ENCODE data around the gene DNASE1L1. TPM values are rescaled to one million over a fixed set of nuclear protein-coding genes. Genes with fewer than 3 reads are reported as not detected.

The DNASE1L1 gene
- polyA plus RNA-seq, 3 donors = 26.2 to 64.5 (median 27.2) TPM

- intact Hi-C loops (cut with micrococcal nuclease) = loop anchor here in 1 of 2 donors (5.0 kb wide), 1 partner anchor 36 kb away; the partner anchor contains the start of gene LAGE3
These were observed 32.5 kb upstream of the DNASE1L1 start for GRCh38 chrX:154441564-154441963.

DNA sequence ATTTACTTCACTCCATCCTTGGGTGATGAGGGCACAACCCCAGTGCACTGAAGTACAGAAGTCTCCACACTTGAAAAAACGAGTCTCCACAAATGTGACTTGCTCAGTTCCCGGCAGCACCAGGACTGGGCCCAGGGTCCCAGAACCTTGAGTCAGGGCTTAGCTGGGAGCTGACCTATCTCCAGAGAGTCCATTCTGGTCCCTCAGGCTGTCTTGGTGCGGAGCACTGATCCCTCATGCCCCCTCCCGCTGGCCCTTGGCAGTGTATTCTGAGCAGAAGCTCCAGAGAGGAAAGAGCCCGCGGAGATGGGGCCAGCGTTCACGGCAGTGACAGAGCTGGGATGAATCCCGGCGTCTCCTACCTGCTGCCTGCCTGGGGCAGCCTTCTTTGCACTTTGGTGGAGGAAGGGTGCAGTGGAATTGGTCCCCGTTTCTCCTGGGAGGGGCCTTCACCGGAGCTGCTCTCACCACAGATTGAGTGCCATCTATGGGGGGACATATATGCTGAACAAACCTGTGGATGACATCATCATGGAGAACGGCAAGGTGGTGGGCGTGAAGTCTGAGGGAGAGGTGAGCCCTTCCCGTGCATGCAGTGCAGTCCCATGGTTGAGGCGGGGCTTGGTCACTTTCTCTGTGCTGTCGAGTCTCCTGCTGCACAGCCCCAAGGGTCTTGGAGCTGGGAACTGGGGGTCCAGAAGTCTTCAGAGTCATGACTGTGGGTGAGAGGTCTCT is 31.7 kb upstream of the DNASE1L1 start:
- intact Hi-C loops (cut with micrococcal nuclease) = loop anchor here in 1 of 2 donors (5.0 kb wide), 1 partner anchor 37 kb away; the partner anchor contains the start of gene LAGE3
- peaks cover 36 to 37% of the 10 kb centered on the region in 2 donors for H3K36me3 ChIP-seq (replicated peaks in 1 of 2; ENCODE audit: control insufficient read depth in 1 of 2, insufficient read depth in 2 of 2, low read length in 2 of 2)
- TF ChIP-seq CTCF (IDR thresholded peaks at IDR 0.05) = no peak

More at GRCh38 chrX:154441564-154441963, 32.5 kb upstream of the DNASE1L1 start:
- Mint-ChIP-seq H3K27me3 (ENCODE audit: low read depth in 3 of 3) (peaks cover 0 to 11% (median 0%) of the 10 kb centered on the region in 3 donors), H3K27ac (peak overlapping the region in 2 of 7 donors; percentile 32 to 61), H3K9me3 (peaks cover 0 to 16% (median 7%) of the 10 kb centered on the region in 7 donors), H3K4me1 (peaks cover 21% of the 10 kb centered on the region), H3K36me3 (peaks cover 37 to 56% of the 10 kb centered on the region in 2 donors), H3K4me3 (no peak overlapping the region)
- 100% methylated on average over 5 of the region's 11 CpGs for WGBS (ENCODE audit: insufficient coverage)
- DNase-seq = no peak
- H3K36me3 ChIP-seq (replicated peaks in 1 of 2; ENCODE audit: control insufficient read depth in 1 of 2, insufficient read depth in 2 of 2, low read length in 2 of 2) = peaks cover 32 to 36% of the 10 kb centered on the region in 2 donors
- H3K79me2 ChIP-seq (ENCODE audit: insufficient read depth, low read length) = peaks cover 45% of the 10 kb centered on the region
- H4K20me1 ChIP-seq (ENCODE audit: insufficient read depth, low read length) = peaks cover 24% of the 10 kb centered on the region
- H3K27me3 ChIP-seq (ENCODE audit: control insufficient read depth in 2 of 2, insufficient read depth in 2 of 2, low read length in 2 of 2) = no peaks in the 10 kb centered on the region
- H3K4me3 ChIP-seq (replicated peaks in 1 of 3; ENCODE audit: low read depth in 2 of 3, low read length in 3 of 3) = no peak overlapping the region
- no peak overlapping the region for H3K4me2 ChIP-seq (replicated peaks; ENCODE audit: extremely low read depth, low read length, poor library complexity, severe bottlenecking)
- H3K9ac ChIP-seq (ENCODE audit: insufficient read depth, low read length, poor library complexity, severe bottlenecking) = no peak overlapping the region
- H2AFZ ChIP-seq (ENCODE audit: insufficient read depth, low read depth, low read length, poor library complexity, severe bottlenecking) = no peak overlapping the region
- H3K4me1 ChIP-seq (ENCODE audit: control insufficient read depth in 1 of 2, insufficient read depth in 2 of 2, low read length in 2 of 2) = peaks cover 24 to 34% of the 10 kb centered on the region in 2 donors
- H3K9me3 ChIP-seq (replicated peaks in 1 of 2; ENCODE audit: control insufficient read depth in 1 of 2, insufficient read depth in 1 of 2, low read length in 2 of 2) = peaks cover 0 to 5% of the 10 kb centered on the region in 2 donors
- no peak overlapping the region for H3K27ac ChIP-seq (ENCODE audit: low read depth in 1 of 2, low read length in 2 of 2)
- TF ChIP-seq CTCF (IDR thresholded peaks at IDR 0.05) = no peak

More for the DNA sequence above, 31.7 kb upstream of the DNASE1L1 start:
- peaks cover 22% of the 10 kb centered on the region for H3K4me1 Mint-ChIP-seq
- Histone ChIP-seq H4K20me1 (ENCODE audit: insufficient read depth, low read length) (peaks cover 24% of the 10 kb centered on the region), H3K27me3 (ENCODE audit: control insufficient read depth in 2 of 2, insufficient read depth in 2 of 2, low read length in 2 of 2) (no peaks in the 10 kb centered on the region), H3K27ac (ENCODE audit: low read depth in 1 of 2, low read length in 2 of 2) (no peak overlapping the region), H3K4me3 (replicated peaks in 1 of 3; ENCODE audit: low read depth in 2 of 3, low read length in 3 of 3) (no peak overlapping the region), H3K79me2 (ENCODE audit: insufficient read depth, low read length) (peaks cover 45% of the 10 kb centered on the region), H3K4me1 (ENCODE audit: control insufficient read depth in 1 of 2, insufficient read depth in 2 of 2, low read length in 2 of 2) (peaks cover 30 to 41% of the 10 kb centered on the region in 2 donors), H3K4me2 (replicated peaks; ENCODE audit: extremely low read depth, low read length, poor library complexity, severe bottlenecking) (no peak overlapping the region), H3K9ac (ENCODE audit: insufficient read depth, low read length, poor library complexity, severe bottlenecking) (no peak overlapping the region), H2AFZ (ENCODE audit: insufficient read depth, low read depth, low read length, poor library complexity, severe bottlenecking) (no peak overlapping the region), H3K9me3 (replicated peaks in 1 of 2; ENCODE audit: control insufficient read depth in 1 of 2, insufficient read depth in 1 of 2, low read length in 2 of 2) (peaks cover 0 to 5% of the 10 kb centered on the region in 2 donors)
- H3K27ac Mint-ChIP-seq = no peak overlapping the region
- peaks cover 0 to 20% (median 11%) of the 10 kb centered on the region in 7 donors for H3K9me3 Mint-ChIP-seq
- H3K27me3 Mint-ChIP-seq (ENCODE audit: low read depth in 3 of 3) = peaks cover 0 to 12% (median 0%) of the 10 kb centered on the region in 3 donors
- H3K4me3 Mint-ChIP-seq = no peak overlapping the region
- WGBS (ENCODE audit: insufficient coverage) = 97% methylated on average over 6 of the region's 17 CpGs
- no peak for DNase-seq
- H3K36me3 Mint-ChIP-seq = peaks cover 35 to 51% of the 10 kb centered on the region in 2 donors
